Measurements from ENCODE around the gene GALK1. TPM values are rescaled to one million over a fixed set of nuclear protein-coding genes. Genes with fewer than 3 reads are reported as not detected.

GALK1 gene
- total and polyA plus RNA-seq, 2 of the 13 experiments (the other 11 are each of a cell fraction or from before 2014, with no cell fraction given) = 59.9 to 93.6 TPM

GRCh38 chr17:75785016-75785890 lies 20.3 kb upstream of the GALK1 start (continued):
- TF ChIP-seq CENPT (CRISPR knock-in tag; IDR thresholded peaks at IDR 0.05; ENCODE audit: low read depth) = peak; percentile 17; the same call in 1 of the 2 replicates
- peak; percentile 37; the same call in 1 of the 2 replicates for TF ChIP-seq GPN1 (CRISPR knock-in tag; IDR thresholded peaks at IDR 0.05; ENCODE audit: borderline replicate concordance)
- TF ChIP-seq ARHGAP35 (CRISPR knock-in tag; IDR thresholded peaks at IDR 0.05; ENCODE audit: borderline replicate concordance) = no peak
- peak; percentile 42; the same call in 1 of the 2 replicates for TF ChIP-seq ZNF275 (CRISPR knock-in tag; IDR thresholded peaks at IDR 0.05; ENCODE audit: borderline replicate concordance)
- TF ChIP-seq BRD4 (CRISPR knock-in tag; IDR thresholded peaks at IDR 0.05) = peak; percentile 58; the same call in 1 of the 2 replicates
- TF ChIP-seq ZNF841 (CRISPR knock-in tag; IDR thresholded peaks at IDR 0.05; ENCODE audit: borderline replicate concordance) = no peak
- TF ChIP-seq ZNF790 (CRISPR knock-in tag; IDR thresholded peaks at IDR 0.05; ENCODE audit: borderline replicate concordance) = no peak
- peak; percentile 40; the same call in 1 of the 2 replicates for TF ChIP-seq SIX1 (CRISPR knock-in tag; IDR thresholded peaks at IDR 0.05; ENCODE audit: borderline replicate concordance)
- no peak for TF ChIP-seq TBL1XR1 (IDR thresholded peaks at IDR 0.05; ENCODE audit: borderline replicate concordance, low read length, partially characterized antibody)
- TF ChIP-seq PRDM10 (CRISPR knock-in tag; IDR thresholded peaks at IDR 0.05; ENCODE audit: low read depth) = peak; percentile 68; the same call in 1 of the 2 replicates
- TF ChIP-seq NONO (IDR thresholded peaks at IDR 0.05) = no peak
- peak; percentile 83 for TF ChIP-seq NONO (CRISPR knock-in tag; conservative IDR thresholded peaks at IDR 0.05)
- no peak for TF ChIP-seq SOX5 (CRISPR knock-in tag; IDR thresholded peaks at IDR 0.05; ENCODE audit: borderline replicate concordance)
- no peak for TF ChIP-seq TCF12 (IDR thresholded peaks at IDR 0.05)
- TF ChIP-seq TCF12 (CRISPR knock-in tag; IDR thresholded peaks at IDR 0.05) = peak; percentile 86
- TF ChIP-seq PAF1 (CRISPR knock-in tag; IDR thresholded peaks at IDR 0.05) = no peak
- no peak for TF ChIP-seq ZNF512B (CRISPR knock-in tag; IDR thresholded peaks at IDR 0.05; ENCODE audit: borderline replicate concordance)
- no peak; the same call in 1 of the 2 replicates for TF ChIP-seq MAZ (IDR thresholded peaks at IDR 0.05; ENCODE audit: borderline replicate concordance, low read depth, low read length)
- TF ChIP-seq MAZ (CRISPR knock-in tag; IDR thresholded peaks at IDR 0.05; ENCODE audit: low read depth) = peak; percentile 86
- TF ChIP-seq ZBTB7A (CRISPR knock-in tag; IDR thresholded peaks at IDR 0.05) = no peak; the same call in 1 of the 2 replicates
- TF ChIP-seq PHF5A (CRISPR knock-in tag; IDR thresholded peaks at IDR 0.05; ENCODE audit: low read depth, unreplicated experiment) = peak; percentile 51
- TF ChIP-seq ZC3H4 (CRISPR knock-in tag; IDR thresholded peaks at IDR 0.05; ENCODE audit: borderline replicate concordance) = peak; percentile 97; the same call in 1 of the 2 replicates

All from HepG2 (cell line).